ENCODE measurements around the gene EPHB2.
"Not testable (repeated sequence)": the region's sequence is repeated elsewhere in the genome, so short reads cannot be mapped to it uniquely, and the experiment has no call there.

EPHB2 gene

GRCh38 chr1:22824466-22824865 is 113.8 kb downstream of the EPHB2 start:
- DNase-seq = no peak

GRCh38 chr1:22824975-22825374 is 114.3 kb downstream of the EPHB2 start:
- no peak for DNase-seq

GRCh38 chr1:22825486-22826189 is 115.0 kb downstream of the EPHB2 start:
- DNase-seq = no peak

DNA sequence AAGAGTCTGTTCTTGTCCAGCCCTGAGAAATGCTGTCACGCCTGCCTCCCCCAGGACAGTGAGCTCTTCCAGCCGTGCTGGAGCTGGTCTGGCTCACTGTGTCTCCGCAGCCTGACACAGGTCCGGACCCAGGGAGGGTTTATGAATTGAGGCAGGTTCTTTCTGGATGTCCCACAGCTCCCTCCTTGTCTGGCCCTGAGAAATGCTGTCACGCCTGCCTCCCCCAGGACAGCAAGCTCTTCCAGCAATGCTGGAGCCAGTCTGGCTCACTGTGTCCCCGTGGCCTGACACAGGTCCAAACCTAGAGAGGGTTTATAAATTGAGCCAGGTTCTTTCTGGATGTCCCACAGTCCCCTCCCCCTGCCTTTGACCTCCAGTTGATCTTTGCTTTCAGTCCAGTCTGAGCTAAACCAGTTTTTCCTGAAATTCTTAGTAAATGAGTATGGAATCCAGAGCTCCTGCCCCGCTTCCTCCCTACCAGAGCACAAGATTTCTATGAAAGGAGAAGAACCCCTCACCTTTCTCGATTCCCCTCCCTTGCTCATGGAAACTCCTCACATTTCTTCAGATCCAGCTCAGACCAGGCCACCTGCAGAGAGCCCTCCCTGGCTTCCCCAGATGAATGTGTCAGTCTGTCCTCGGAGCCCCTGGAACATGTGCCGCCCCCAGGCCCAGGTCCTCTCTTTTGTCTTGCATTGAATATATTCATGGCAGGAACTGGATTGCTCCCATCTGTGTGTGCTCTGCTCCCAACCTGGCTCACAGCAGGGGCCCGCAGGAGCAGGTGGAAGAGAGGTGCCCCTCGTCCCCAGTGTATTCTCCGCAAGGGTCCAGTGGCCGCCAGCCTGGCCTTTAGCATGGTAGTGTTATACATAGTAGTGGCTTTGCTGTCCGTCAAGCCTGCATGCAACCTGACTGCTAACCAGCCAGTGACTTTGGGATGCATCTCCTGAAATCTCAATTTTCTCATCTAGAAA is 116.3 kb downstream of the EPHB2 start:
- DNase-seq = peak; percentile 42

- no peak for DNase-seq
Observed at GRCh38 chr1:22827666-22828483, 117.2 kb downstream of the EPHB2 start.

- DNase-seq = peak; percentile 23
Observed at GRCh38 chr1:22828484-22829308, 118.1 kb downstream of the EPHB2 start.

DNA sequence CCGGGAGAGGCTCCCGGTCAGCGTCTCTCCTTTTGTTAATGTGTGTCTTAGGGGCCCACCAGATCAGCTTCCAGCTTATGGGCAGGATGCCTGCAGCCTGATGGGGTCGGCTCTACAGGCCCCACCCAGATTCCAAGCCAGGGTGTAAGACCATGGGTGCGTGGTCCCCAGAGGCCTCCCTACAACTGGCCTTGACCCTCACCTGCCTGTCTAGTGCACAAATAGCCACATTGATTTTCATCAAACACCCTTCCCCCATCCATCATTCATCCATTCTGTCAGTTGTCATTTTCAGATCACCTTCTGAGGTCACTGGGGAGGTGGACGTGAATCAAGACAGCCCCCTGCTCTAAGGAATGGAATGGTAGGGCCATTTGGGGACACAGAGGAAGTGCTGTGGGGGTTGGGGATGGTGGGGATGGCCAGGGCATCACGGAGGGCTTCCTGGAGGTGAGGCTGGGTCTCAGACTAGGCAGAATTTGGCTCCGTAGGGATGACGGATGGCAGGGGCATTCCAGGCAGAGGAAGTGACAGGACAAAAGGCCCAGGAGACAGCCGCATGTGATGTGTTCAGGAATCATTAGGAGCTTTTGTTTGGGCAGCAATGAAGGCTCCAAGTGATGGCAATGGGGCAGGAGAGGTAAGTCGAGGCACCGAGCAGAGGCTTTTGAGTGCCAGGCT is 118.8 kb downstream of the EPHB2 start:
- DNase-seq = no peak

- DNase-seq = no peak
Observed at GRCh38 chr1:22830041-22830566, 119.5 kb downstream of the EPHB2 start.

DNA sequence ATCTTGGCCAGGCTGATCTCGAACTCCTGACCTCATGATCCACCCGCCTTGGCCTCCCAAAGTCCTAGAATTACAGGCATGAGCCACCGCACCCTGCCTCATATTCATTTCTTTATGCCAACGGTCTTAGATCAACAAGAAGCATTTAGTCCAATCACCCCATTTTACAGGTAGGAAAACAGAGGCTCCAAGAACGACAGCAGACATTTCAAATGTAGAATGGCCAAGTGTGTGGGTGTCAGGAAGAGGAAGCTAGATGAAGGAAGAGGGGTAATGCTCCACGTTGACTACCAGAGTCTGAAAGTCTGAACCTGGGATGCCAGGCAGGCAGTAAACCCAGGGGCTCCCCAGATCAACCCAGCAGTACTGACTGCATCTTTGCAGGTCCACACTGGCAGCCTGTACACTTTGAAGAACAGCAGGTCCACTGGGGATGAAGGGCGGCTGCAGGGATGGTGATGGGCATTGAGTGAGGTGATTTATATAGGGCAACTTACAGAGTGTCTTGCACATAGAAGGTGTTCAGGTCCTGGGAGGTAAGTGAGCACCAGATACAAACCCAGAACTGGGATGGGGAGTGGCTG is 120.2 kb downstream of the EPHB2 start:
- no peak for DNase-seq

GRCh38 chr1:22831729-22832413 is 121.2 kb downstream of the EPHB2 start:
- DNase-seq = peak; percentile 92

- peak; percentile 64 for DNase-seq
Observed at GRCh38 chr1:22832414-22832786, 121.8 kb downstream of the EPHB2 start.

GRCh38 chr1:22833699-22834098 is 123.1 kb downstream of the EPHB2 start:
- DNase-seq = no peak

GRCh38 chr1:22834420-22834819 is 123.8 kb downstream of the EPHB2 start:
- DNase-seq = not testable (repeated sequence)

- DNase-seq = peak; percentile 27
Observed at GRCh38 chr1:22835636-22836319, 125.1 kb downstream of the EPHB2 start.

GRCh38 chr1:22836850-22837249 is 126.2 kb downstream of the EPHB2 start:
- DNase-seq = no peak

DNA sequence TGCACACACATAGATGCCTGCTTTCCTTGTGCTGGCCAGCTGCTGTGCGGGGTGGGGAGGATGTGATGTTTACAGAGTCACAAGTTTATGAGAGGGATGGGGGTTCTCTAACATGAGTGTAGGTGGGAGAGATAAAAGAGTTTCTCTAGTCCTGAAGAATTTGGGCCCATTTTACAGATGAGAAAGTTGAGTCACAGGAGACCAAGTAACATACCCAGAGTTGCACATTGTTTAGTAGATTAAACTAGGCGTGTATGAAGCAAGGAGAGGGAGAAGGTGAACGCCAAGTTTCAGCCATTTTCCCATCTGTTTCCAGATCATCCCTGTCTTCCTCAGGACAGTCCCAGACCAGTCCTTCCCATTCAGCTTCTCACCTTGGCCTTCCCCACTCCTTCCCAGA is 126.7 kb downstream of the EPHB2 start:
- no peak for DNase-seq

DNA sequence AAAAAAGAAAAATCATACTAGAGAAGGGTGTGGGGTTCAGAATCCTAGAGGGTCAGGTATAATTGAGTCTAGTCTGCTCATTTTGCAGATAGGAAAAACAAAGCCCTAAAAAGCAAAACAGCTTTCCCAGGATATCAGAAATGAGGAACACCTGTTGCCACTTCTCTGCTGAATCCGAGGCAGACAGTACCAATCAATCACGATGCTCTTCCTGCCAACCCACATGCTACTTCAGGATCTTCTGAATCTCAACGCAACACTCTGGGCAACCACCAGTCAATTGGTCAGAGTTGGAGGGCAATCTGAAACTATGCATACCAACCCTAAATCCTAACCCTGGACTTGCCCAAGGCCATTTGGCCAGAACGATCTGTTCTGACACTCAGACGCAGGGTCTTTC is 128.3 kb downstream of the EPHB2 start:
- DNase-seq = no peak

- DNase-seq = no peak
Observed at GRCh38 chr1:22839806-22840205, 129.2 kb downstream of the EPHB2 start.

GRCh38 chr1:22841142-22841541 is 130.5 kb downstream of the EPHB2 start:
- DNase-seq = no peak
